DND-41 (cell line): ENCODE measurements around the gene BCKDHB.

Source experiments
- EZH2 ChIP-seq: IDR thresholded peaks from 3 replicates; pipeline ENCODE4 v1.6.1; 2012; ENCODE audit warnings: borderline replicate concordance, low read depth, mild to moderate bottlenecking, moderate library complexity, low read length, inconsistent platforms; ENCODE audit not compliant: severe bottlenecking
- TF ChIP-seq, protein P1 (sequence below): IDR thresholded peaks from 2 replicates; pipeline ENCODE4 v1.5.1; 2012; ENCODE audit warnings: borderline replicate concordance, low read length, moderate library complexity, mild to moderate bottlenecking; ENCODE audit not compliant: poor library complexity, severe bottlenecking; ENCODE audit errors: extremely low read depth

DNA sequence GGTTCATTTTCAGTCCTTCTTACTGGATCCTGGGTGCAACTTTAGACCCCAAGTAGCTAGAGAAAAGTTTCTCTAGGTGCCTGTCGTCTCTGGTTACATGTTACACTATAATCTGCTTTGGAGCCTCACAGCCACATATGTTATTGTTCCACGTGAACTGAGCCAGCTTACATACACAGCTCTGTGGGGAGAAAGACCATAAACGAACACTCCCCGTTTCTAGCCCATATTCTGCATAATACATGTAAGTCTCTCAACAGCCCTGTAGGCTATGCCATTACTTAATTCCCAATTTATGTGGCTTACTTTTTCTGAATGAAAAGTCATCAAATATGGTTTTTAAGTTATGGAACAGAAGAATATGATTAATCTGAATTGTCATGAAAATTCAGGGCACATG is 233.8 kb downstream of the BCKDHB start:
- TF ChIP-seq, protein P1, sequence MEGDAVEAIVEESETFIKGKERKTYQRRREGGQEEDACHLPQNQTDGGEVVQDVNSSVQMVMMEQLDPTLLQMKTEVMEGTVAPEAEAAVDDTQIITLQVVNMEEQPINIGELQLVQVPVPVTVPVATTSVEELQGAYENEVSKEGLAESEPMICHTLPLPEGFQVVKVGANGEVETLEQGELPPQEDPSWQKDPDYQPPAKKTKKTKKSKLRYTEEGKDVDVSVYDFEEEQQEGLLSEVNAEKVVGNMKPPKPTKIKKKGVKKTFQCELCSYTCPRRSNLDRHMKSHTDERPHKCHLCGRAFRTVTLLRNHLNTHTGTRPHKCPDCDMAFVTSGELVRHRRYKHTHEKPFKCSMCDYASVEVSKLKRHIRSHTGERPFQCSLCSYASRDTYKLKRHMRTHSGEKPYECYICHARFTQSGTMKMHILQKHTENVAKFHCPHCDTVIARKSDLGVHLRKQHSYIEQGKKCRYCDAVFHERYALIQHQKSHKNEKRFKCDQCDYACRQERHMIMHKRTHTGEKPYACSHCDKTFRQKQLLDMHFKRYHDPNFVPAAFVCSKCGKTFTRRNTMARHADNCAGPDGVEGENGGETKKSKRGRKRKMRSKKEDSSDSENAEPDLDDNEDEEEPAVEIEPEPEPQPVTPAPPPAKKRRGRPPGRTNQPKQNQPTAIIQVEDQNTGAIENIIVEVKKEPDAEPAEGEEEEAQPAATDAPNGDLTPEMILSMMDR, result no peak
- TF ChIP-seq EZH2, result no peak
